ENCODE measurements around the gene AHNAK.
"Not testable (repeated sequence)": the region's sequence is repeated elsewhere in the genome, so short reads cannot be mapped to it uniquely, and the experiment has no call there.

AHNAK gene

DNA sequence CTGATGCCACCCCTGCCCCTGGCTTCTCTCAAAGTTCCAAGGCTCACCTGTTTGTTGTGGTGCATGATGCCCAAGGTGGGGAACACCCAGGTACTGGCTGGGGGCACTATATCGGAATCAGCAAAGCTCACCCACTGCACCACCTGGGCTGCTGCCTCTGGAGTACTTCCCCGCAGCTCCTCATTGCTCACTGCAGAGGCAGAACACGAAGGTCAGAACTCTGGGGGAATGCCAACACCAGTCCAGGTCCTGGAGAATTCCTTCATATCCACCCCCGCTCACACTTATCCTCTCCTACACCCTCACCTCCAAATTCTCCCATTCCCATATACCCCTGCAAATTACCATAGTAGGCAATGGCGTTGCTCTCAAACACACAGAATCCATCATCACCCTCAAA lies 24.9 kb upstream of the AHNAK start:
- not testable (repeated sequence) for DNase-seq

DNA sequence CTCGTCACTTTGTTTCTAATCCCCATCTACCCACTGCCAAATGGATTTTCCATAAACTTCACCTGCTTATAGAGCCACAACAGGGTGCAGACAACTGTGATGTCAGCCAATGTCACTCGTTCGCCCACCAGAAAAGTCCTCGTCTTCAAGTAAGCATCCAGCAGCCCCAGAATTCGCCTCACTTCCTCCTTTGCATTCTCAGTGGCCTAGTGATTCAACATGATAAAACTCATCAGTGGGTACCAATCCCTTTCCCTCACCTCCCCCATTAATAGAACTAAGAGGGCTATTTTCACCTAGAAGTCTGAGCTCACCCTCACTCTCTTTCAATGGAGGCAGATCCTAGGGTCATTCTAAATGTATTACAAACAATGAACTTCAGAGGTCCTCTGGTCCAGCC lies 24.3 kb upstream of the AHNAK start:
- DNase-seq = not testable (repeated sequence)

DNA sequence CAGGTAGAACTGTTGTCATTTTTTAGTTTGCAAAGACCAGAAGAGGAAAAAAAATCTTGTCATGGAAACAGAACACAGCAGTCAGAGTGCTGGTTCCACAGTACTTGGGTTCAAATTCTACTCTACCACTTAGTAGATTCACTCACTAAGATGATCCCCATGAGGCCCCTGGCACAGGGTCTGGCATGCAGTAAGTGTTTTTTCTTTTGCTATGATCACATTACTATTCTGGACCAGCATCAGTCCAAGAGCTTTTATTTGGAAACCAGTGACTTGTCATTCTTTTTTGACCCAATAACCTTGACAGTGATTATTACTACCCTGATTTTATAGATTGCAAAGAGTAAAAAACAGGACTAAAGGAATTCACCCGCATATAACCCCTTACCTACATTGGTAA lies 23.0 kb upstream of the AHNAK start:
- DNase-seq = no peak

DNA sequence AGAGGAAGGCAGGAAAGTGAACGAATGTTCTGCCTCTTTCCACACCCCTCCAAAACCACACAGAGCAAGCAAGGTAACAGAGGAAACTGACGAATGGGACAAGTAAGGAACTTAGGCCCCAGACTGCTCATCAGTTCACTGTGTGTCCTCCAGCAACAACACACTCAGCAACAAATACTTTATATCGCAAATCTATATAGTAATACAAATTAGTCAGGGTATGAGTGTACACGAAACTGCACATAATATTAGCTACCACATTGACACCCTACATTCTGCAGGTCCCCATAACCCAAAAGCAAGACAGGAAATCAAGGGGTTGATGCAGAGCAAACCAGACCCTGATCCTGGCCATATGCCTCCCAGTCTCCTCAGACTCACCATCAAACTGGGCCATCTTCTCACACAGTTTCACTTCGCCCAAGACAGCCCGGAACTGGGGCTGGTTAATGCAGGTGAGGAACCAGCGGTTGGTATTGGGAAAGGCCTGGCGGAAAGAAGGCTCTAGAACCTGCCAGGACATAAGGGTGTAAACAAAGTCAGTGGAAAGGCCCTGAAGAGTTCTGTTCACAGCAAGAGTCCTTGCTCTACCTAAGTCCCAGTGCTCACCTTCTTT lies 20.5 kb upstream of the AHNAK start:
- DNase-seq = no peak

DNA sequence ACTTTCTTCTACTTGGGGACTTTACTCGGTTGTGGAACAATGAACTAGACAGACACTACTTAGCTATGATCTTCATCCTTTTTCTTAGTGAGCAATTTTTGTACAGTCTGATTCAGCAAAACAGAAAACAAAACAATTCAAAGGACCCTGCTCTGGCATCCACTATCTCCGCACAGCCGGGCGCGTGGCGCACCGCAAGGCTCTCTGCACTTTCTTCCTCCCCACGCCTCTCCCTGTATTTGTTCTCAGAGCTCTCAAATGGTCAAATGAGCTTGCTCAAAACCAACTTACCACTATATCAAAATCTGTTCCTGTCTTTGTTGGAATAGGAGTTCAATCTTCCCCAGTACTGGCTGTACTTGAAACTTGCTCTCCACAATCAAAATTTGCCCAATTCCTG lies 19.6 kb upstream of the AHNAK start:
- no peak for DNase-seq

DNA sequence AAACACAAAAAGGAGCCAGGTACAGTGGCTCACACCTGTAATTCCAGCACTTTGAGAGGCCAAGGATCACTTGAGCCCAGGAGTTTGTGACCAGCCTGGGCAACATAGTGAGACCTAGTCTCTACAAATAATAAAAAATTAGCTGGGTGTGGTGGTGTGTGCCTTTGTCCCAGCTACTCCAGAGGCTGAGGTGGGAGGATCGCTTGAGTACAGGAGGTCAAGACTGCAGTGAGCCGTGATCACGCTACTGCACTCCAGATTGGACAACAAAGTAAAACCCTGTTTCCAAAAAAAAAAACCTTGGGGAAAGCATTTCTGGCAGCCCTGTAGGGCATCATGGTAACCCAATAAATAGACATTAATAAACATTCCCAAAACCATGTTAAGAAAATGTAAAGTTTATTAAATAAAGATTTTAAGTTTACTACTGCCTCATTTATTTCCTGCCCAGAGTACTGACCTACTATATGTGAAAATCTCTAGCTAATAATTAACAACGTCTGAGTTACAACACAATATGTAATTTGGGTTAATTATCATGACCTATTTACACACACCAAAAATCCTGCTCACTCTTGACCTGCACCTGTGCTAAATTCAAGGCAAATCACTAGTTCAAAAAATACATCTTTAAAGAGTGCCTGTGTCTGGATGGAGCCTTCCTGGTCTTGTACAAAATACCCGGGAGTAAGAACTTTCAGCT lies 18.6 kb upstream of the AHNAK start:
- no peak for DNase-seq

DNA sequence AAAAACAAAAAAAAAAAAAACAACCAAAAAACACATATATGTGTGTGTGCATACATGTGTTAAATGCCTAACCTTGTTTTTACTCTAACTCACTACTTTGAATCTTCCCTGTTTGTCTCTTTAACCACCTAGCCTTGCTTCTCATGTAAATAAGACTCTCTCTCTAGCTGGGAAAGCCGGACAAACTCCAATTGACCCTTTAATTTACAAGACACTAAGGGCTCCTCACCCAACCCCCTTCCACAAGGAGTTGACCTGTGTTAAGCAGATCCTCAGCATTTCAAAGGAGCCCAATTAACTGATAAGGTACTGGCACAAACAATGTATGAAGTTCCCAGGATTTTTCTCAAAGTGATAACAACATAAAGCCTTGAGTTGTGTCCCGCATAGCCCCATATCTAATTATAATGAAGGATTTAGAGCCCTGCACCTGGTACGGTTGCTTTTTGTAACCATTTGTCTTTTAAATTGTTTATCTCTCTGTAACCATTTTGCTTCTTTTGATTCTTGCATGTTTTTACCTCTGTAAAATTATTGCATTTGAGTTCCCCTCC lies 15.1 kb upstream of the AHNAK start:
- not testable (repeated sequence) for DNase-seq

DNA sequence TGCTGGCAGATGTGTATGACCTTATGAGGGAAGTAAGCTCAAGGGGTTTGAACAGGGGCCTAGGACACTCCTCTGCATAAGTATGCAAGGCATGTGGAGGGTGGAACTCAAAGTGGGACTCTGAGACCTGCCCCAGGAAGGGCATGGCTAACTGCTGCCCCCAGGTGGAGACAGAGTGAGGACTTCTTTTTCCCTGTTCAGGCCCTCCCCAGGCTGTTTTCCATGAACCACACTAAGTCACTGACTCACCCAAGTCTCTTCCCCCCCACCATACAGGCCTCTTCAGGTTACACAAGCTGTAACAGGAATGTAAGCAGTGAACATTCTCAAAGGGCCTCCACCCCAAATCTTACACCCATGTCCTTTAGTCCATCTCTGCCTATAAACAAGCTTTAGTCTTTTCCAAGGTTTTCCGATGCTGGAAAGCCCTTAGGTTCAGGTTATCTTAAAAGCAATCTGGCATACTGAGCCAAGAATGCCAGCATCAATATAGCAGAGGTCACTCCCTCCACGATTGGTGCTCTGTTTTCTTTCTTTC lies 14.0 kb upstream of the AHNAK start:
- DNase-seq = peak; percentile 80

DNA sequence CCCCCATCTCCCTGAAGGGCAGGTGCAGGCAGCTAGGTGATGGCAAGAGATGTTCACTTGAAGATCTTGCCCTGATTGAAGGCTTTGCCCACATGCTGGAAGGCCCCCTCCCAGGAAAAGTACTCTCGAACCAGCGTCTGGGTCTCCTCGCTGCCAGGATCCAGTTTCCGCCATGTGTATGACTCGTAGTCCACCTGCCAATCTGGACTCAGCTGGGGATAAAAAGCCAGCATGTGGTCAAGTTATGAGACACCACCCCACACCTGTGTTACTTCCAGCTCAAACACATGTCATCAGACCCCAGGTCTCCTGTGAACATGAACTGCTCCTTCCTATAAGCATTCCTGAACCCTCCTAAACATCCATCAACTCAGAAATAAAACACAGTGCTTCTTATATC lies 13.0 kb upstream of the AHNAK start:
- not testable (repeated sequence) for DNase-seq

DNA sequence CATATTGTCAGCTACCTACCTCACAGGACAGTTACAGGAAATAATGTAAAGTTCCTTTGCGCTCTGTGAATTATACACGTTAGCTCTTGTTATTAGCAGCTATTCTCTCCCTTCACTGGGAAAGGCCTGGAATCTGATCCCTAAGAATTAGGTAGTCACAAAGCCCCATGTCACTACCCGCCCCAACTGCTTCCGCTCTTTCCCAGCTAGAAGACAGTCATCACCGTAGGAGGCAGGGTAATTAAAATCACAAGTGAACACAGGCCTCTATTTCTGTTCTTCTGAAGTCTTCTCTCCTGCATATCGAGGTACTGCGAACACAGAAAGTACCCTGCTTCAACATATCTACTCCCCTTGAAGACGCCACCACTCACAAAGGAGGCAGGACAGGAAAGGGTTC lies 12.6 kb upstream of the AHNAK start:
- no peak for DNase-seq

DNA sequence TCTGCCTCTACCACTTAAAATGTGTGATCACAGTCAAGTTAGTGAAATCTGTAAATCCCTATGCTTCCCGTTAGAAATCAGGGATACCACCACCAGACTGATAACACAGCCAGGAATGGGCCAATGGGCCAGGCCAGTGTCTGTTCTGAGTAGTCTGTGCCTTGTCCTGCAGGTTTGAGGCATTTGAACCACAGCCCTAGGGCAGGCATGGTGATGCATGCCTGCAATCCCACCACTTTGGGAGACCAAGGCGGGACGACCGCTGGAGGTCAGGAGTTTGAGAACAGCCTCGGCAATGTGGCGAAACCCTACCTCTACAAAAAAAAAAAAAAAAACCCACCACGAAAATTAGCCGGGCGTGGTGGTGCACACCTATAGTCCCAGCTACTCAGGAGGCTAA lies 12.1 kb upstream of the AHNAK start:
- no peak for DNase-seq

DNA sequence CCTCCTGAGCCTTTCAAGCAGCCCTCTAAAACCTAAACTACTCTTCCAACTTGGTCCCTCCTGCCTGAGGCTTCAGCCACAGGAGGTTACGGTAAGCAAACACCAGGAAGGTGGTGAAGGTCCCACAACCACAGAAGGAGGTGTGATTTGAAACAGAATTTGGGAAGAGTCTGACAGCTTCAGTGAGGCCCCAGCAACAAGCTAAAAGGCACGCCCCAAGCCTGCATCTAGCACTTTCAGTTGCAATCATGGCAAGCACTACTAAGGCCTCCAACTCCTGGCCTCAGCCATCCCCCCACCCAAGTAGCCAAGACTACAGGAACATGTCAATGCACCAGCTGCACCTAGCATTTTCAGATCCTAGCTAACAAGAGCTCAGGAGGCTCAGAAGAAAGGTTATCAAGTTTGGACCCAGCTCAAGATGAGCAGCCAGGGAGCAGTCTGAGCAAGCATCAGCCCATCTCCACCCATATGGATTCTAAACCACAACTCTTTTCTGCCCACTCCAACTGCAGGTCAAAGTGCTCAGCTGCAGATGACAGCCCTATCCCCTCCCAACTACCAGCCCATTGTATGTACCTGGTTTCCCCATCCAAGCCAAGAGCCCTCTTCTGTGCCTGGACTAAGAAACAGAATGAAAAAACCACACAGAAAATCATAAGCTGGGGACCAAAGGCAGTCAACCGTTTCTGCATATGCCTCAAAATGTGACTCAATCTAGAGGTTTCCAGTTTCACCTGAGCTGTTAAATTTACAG lies 10.4 kb upstream of the AHNAK start:
- peak; percentile 93 for DNase-seq

DNA sequence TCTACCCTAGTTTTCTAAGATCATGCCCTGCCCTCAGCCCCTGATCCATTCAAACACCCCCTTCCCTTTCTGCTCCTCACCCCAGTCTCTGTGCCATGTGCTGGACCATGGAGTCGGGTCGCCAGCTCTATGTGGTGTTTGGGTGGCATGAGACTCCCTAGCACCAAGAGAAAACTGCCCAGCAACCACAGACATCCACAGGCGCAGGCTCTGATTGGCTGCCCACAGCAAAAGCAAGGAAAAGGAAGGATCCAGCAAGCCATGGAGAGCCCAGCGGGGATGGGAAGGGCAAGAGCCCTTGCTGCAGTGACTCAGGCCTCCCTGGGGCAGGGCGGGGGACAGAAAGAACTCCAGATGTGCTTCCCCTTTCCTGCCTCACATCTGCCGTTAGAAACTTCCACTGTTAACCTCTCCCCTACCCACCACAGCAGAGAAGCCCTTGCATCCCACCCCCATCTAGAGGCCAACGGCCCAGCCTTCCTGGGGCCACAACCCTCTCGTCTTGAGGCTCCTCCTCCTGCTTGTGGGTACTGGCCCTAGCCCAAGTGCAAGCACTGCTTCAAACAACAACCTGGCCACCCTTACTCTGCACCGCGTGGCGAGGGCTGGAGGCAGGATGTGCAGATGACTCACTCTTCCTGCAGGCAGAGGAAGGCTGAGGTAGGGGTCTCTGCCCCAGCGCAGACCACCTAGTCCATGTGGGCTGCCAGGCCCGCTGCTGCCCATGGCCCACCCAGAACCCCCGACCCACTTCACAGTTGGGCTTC lies 9.7 kb upstream of the AHNAK start:
- DNase-seq = peak; percentile 97

DNA sequence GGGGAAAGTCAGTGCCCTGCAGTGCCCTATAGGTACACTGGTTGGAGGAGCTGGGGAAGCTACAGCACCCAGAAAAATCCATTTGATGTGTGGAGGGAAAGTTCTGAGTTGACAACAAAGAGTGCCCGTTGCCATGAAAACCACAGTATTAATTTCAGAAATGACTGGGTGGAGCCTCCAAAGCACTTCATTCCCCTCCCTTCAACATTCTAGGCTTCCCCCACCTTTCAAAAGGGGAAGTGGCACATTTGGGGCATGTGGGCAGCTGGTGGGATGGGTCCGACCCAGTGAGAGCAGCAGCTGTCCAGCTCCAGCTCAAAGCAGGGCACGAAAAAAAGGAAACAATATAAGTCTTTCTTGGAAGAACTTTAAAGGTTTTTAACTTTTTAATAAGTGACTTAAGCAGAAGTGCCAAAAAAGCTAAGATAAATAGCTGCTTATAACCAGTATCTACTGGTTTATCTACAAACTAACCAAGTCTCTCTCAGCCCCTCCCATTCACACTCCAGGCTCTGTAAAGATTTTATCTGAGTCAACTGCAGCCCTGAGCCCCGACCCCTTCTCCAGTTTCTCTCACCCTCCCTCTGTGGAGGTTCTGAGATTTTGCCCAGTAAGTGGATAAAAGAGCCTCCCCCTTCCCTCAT lies 9.0 kb upstream of the AHNAK start:
- peak; percentile 92 for DNase-seq

DNA sequence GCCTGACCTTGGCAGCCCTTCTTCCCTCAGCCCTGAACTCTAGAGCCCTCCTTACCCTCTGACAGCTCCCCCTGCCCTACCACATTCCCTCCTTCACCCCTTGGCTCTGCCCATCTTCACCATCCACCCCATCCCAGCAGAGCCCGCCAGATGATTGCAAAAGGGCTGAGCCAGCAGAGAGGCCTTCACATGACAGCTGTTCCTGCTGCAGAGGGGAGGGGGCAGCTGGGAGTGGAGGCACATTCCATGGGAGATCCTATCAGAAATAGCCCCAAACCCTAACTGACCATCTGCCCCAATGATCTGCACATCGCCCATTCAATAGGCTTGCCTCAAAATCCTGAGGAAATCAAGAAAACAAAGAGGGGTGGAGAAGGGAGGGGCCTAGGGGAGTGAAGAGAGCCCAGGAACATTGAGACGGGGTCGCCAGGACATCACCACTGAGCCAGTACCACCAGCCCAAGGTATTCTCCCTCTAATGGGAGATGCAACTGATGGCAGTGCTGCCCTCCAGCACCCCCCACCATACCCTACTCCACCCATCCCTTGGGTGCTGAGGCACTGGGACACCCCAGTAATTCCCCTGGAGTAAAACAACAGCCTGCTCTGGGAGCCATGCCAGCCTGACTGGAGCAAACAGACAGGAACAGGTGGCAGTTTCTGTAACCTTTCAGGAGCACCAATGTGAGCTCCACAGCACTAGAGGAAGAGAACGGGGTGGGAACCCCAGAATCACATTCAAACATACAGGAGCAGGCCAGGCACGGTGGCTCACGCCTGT lies 8.0 kb upstream of the AHNAK start:
- no peak for DNase-seq

DNA sequence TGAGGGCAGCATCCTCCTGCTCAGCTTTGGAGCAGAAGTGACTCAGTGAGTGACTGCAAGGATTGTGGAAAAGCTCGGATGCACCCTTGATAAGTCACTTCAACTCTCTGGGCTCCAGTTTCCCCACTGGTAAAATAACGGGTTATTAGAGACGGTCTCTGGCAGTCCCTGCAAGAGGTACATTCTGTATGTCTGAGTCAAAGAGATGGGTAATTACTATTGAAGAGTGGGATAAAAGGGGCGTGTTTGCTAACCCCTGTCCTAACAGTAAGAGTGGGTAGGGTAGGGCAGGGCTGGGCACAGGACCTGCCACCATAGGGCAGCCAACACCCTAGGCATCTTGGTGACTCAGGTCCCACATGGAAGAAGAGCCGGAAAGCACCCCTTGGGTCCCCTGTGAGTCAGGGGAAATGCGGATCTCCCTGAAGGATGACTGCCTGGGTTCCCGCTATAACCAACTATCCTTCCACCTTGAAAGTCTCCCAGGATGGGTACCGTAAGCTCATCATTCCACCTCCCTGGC lies 7.3 kb upstream of the AHNAK start:
- DNase-seq = no peak

DNA sequence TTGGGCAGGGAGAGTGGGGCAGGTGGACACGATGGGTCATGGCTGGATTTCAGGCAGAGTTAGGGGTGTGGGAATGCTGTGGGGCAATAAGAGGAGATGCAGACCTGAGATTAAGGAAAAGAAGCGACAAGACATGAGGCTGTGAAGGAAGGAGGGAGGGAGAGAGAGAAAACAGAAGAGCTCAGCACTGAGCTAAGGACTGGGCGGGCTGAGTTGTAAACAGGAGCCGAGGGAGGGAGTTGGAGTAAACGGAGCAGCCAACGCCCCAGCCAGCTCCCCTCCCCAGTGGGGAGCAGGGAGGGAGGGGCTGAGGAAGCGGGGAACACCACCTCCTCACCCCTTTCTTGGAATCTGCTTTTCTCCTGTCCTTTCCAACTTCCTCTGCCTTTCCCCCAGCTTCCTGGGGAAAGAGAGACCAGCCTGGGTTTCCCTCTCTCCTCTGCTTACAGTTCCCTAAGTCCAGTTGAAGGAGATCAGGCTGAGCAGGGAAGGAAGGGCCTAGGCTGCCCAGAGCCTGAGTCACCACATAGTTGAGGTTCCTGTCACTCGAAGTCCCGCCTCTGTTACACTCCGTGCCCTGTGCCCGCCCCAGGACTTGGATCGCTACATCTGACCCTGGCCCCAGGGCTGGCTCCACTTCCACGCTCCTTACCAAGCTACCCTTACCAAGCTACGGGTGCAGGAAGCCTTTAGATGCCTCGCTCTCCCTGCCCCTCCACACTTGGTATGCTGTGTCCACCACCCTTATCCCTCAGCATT lies 6.7 kb upstream of the AHNAK start:
- DNase-seq = peak; percentile 67

DNA sequence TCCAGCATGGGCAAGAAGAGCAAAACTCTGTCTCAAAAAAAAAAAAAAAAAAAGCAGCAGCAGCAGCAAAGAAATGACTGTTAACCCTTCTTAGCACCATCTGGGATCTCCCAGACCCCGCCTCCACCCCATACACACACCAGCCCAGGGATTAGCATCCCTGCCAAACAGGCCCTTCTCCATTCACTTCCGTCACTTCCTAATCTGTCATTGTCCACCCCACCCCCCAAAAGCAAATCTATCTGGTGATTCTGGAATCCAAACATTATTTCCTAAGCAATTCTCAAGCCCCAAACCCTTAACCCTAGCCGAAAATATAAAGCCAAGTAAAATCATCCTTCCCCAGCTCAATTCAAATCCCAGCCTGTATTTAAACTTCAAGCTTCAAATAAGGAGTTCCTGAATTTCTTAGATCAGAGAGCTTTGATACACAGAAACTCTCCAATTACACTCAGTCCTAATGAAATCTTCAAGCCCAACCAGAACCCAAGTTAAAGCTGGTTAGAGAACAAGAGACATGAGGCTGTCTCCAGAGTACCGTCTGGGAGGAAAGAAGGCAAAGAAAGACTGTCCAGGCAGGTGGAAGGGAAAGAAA lies 6.0 kb upstream of the AHNAK start:
- DNase-seq = peak; percentile 21

DNA sequence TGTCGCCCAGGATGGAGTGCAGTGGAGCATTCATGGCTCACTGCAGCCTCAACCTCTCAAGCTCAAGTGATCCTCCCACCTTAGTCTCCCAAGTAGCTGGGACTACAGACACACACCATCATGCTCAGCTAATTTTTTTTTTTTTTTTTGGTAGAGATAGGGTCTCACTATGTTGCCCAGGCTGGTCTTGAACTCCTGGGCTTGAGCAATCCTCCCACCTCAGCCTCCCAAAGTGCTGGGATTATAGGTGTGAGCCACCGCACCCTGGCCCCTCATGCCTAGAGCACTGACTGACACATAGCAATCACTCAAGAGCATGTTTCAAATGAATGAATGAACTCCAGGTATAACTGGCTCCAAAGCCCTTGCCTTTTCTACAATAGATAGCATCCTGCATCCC lies 3.9 kb upstream of the AHNAK start:
- DNase-seq = not testable (repeated sequence)
